Bladder microvascular endothelial cell (primary cell): Measurements from ENCODE around the gene ROBO4. TPM values are rescaled to one million over a fixed set of nuclear protein-coding genes. Genes with fewer than 3 reads are reported as not detected.

Experiments used
- total RNA-seq: library from RNA; depleted of rRNA; stranded (reverse); fragments of >200 nt; gene quantifications from 2 replicates; pipeline ENCODE4 v1.2.3, GENCODE V29; 2014

The ROBO4 gene
- 204 and 396 TPM in 2 replicates for total RNA-seq

GRCh38 chr11:124897674-124898262, at the start of gene ROBO4:
Gene ROBO4, minus strand, starts transcription at chr11:124897865. Its CDS starts 70 bp downstream, at chr11:124897795.

GRCh38 chr11:124935548-124936514, 38.2 kb upstream of the ROBO4 start, which contains the start of gene HEPACAM:
Gene HEPACAM, minus strand, starts transcription at chr11:124936047. Its CDS starts 41 bp downstream, at chr11:124936006.

DNA sequence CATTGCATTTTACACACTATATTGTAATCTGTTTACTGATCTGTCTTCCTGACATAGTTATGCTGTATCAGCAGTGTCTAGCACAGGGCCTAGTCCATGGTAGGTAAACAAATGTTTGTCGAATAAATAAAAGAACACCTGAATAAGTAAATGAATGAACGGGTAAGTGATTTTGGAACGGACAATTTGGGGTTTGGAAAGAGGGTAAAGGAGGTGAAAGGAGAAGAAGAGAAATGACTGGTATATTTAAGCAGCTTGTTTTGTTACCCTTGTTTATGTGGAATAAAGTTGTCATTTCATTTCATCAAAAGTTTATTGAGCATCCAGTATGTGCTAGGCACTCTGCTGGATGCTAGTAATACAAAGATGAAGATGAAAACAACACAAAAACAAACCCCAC, 21.3 kb upstream of the ROBO4 start, which contains the start of gene HEPN1:
Gene HEPN1 (plus strand): TSS at position 301 of the 400 bp plus-strand sequence.

GRCh38 chr11:124865181-124865901, 32.3 kb downstream of the ROBO4 start, which contains the start of gene ROBO3:
Gene ROBO3, plus strand, starts transcription at chr11:124865432. Its CDS starts 146 bp downstream, at chr11:124865578.

Other genes with a start within 250 kb of the ROBO4 start
- 11.2 and 18.4 TPM in 2 replicates for gene SIAE, start 224.1 kb downstream of the ROBO4 start, total RNA-seq
- 4.0 and 4.3 TPM in 2 replicates for gene SPA17, start 224.0 kb downstream of the ROBO4 start, total RNA-seq
- 0.31 and 0.81 TPM in 2 replicates for gene NRGN, start 157.9 kb downstream of the ROBO4 start, total RNA-seq
- gene VSIG2, start 145.6 kb downstream of the ROBO4 start, total RNA-seq = 0.44 and 1.1 TPM in 2 replicates
- 70.3 and 74.5 TPM in 2 replicates for gene ESAM, start 135.6 kb downstream of the ROBO4 start, total RNA-seq
- 5.0 and 9.3 TPM in 2 replicates for gene MSANTD2, start 97.5 kb downstream of the ROBO4 start, total RNA-seq
- 3.7 and 9.2 TPM in 2 replicates for gene ROBO3, start 32.4 kb downstream of the ROBO4 start, total RNA-seq
- 1.2 TPM in 1 of 2 replicates, not detected in the other for gene HEPN1, start 21.4 kb upstream of the ROBO4 start, total RNA-seq
- under 0.01 TPM in 1 of 2 replicates, not detected in the other for gene HEPACAM, start 38.2 kb upstream of the ROBO4 start, total RNA-seq
- gene CCDC15, start 56.3 kb upstream of the ROBO4 start, total RNA-seq = 1.3 and 3.8 TPM in 2 replicates
- gene SLC37A2, start 165.4 kb upstream of the ROBO4 start, total RNA-seq = 0.57 and 0.65 TPM in 2 replicates
- 12.8 and 17.4 TPM in 2 replicates for gene TMEM218, start 213.8 kb upstream of the ROBO4 start, total RNA-seq